ENCODE results near the gene BICDL2.

DNA sequence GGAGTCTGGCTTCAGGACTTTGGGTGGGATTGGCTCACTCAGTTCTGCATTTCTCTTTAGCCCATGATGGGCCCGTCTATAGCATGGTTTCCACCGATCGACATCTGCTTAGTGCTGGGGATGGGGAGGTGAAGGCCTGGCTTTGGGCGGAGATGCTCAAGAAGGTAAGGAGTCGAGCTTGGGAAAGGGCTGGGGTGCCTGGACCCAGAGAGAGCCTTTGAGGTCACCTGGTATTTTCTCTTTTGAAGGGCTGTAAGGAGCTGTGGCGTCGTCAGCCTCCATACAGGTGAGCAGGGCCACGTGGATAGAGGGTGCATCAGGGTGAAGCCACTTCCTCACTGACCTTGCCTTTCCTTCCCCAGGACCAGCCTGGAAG, 10.8 kb downstream of the BICDL2 start:
- TF ChIP-seq ARNTL (CRISPR knock-in tag; IDR thresholded peaks at IDR 0.05; ENCODE audit: borderline replicate concordance, low read depth) (no peak), ESRRG (CRISPR knock-in tag; IDR thresholded peaks at IDR 0.05) (no peak), ZNF565 (CRISPR knock-in tag; conservative IDR thresholded peaks at IDR 0.05; ENCODE audit: low read depth) (no peak), RARB (CRISPR knock-in tag; IDR thresholded peaks at IDR 0.05) (no peak), ZNF8 (CRISPR knock-in tag; IDR thresholded peaks at IDR 0.05) (no peak), TOX (CRISPR knock-in tag; IDR thresholded peaks at IDR 0.05; ENCODE audit: borderline replicate concordance) (no peak), PATZ1 (CRISPR knock-in tag; IDR thresholded peaks at IDR 0.05; ENCODE audit: borderline replicate concordance) (no peak), ISL1 (CRISPR knock-in tag; IDR thresholded peaks at IDR 0.05) (no peak), ZNF70 (CRISPR knock-in tag; IDR thresholded peaks at IDR 0.05) (no peak), BACH2 (CRISPR knock-in tag; IDR thresholded peaks at IDR 0.05; ENCODE audit: borderline replicate concordance) (no peak), CSRNP3 (CRISPR knock-in tag; IDR thresholded peaks at IDR 0.05) (no peak), CSDC2 (CRISPR knock-in tag; IDR thresholded peaks at IDR 0.05) (no peak)
- TF ChIP-seq, protein P1, sequence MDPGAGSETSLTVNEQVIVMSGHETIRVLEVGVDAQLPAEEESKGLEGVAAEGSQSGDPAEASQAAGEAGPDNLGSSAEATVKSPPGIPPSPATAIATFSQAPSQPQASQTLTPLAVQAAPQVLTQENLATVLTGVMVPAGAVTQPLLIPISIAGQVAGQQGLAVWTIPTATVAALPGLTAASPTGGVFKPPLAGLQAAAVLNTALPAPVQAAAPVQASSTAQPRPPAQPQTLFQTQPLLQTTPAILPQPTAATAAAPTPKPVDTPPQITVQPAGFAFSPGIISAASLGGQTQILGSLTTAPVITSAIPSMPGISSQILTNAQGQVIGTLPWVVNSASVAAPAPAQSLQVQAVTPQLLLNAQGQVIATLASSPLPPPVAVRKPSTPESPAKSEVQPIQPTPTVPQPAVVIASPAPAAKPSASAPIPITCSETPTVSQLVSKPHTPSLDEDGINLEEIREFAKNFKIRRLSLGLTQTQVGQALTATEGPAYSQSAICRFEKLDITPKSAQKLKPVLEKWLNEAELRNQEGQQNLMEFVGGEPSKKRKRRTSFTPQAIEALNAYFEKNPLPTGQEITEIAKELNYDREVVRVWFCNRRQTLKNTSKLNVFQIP (CRISPR knock-in tag; IDR thresholded peaks at IDR 0.05; ENCODE audit: borderline replicate concordance, low read depth): no peak
- TF ChIP-seq, protein P2, sequence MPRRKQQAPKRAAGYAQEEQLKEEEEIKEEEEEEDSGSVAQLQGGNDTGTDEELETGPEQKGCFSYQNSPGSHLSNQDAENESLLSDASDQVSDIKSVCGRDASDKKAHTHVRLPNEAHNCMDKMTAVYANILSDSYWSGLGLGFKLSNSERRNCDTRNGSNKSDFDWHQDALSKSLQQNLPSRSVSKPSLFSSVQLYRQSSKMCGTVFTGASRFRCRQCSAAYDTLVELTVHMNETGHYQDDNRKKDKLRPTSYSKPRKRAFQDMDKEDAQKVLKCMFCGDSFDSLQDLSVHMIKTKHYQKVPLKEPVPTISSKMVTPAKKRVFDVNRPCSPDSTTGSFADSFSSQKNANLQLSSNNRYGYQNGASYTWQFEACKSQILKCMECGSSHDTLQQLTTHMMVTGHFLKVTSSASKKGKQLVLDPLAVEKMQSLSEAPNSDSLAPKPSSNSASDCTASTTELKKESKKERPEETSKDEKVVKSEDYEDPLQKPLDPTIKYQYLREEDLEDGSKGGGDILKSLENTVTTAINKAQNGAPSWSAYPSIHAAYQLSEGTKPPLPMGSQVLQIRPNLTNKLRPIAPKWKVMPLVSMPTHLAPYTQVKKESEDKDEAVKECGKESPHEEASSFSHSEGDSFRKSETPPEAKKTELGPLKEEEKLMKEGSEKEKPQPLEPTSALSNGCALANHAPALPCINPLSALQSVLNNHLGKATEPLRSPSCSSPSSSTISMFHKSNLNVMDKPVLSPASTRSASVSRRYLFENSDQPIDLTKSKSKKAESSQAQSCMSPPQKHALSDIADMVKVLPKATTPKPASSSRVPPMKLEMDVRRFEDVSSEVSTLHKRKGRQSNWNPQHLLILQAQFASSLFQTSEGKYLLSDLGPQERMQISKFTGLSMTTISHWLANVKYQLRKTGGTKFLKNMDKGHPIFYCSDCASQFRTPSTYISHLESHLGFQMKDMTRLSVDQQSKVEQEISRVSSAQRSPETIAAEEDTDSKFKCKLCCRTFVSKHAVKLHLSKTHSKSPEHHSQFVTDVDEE (CRISPR knock-in tag; IDR thresholded peaks at IDR 0.05): no peak

Data from SK-N-SH treated with all-trans-retinoic acid at 6 μM for 48 hours (cell line).